ENCODE results near the gene ERLEC1. TPM values are rescaled to one million over a fixed set of nuclear protein-coding genes. Genes with fewer than 3 reads are reported as not detected.

ERLEC1 gene
- total and polyA plus RNA-seq, 7 donors: 23.8 to 49.6 (median 27.1) TPM

GRCh38 chr2:53777134-53777533, 9.7 kb upstream of the ERLEC1 start:
- WGBS, 3 donors: 61 to 77% (median 61%) methylated on average over 1 of the region's 1 CpG
- no peaks in the 10 kb centered on the region for H3K4me1 ChIP-seq
- ATAC-seq: no peak
- H3K27me3 ChIP-seq (ENCODE audit: insufficient read depth in 3 of 3, low read length in 2 of 3): no peaks in the 10 kb centered on the region
- H3K4me3 ChIP-seq: no peak overlapping the region
- H3K9me3 ChIP-seq: no peaks in the 10 kb centered on the region
- no peak for DNase-seq
- H3K36me3 ChIP-seq (ENCODE audit: insufficient read depth in 1 of 2, low read depth in 1 of 2): peaks cover 0 to 30% of the 10 kb centered on the region in 2 donors
- H3K27ac ChIP-seq: no peak overlapping the region
- TF ChIP-seq, protein P1, sequence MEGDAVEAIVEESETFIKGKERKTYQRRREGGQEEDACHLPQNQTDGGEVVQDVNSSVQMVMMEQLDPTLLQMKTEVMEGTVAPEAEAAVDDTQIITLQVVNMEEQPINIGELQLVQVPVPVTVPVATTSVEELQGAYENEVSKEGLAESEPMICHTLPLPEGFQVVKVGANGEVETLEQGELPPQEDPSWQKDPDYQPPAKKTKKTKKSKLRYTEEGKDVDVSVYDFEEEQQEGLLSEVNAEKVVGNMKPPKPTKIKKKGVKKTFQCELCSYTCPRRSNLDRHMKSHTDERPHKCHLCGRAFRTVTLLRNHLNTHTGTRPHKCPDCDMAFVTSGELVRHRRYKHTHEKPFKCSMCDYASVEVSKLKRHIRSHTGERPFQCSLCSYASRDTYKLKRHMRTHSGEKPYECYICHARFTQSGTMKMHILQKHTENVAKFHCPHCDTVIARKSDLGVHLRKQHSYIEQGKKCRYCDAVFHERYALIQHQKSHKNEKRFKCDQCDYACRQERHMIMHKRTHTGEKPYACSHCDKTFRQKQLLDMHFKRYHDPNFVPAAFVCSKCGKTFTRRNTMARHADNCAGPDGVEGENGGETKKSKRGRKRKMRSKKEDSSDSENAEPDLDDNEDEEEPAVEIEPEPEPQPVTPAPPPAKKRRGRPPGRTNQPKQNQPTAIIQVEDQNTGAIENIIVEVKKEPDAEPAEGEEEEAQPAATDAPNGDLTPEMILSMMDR (IDR thresholded peaks at IDR 0.05): no peak
- intact Hi-C loops (cut with DNase I): no loop called here

GRCh38 chr2:53778536-53779162, 8.2 kb upstream of the ERLEC1 start:
- no peaks in the 10 kb centered on the region for H3K9me3 ChIP-seq
- H3K4me1 ChIP-seq: no peaks in the 10 kb centered on the region
- intact Hi-C loops (cut with DNase I): no loop called here
- peaks cover 0 to 25% of the 10 kb centered on the region in 2 donors for H3K36me3 ChIP-seq (ENCODE audit: insufficient read depth in 1 of 2, low read depth in 1 of 2)
- DNase-seq: no peak
- no peak overlapping the region for H3K27ac ChIP-seq
- WGBS, 3 donors: 76 to 90% (median 90%) methylated on average over 5 of the region's 5 CpGs
- H3K4me3 ChIP-seq: no peak overlapping the region
- no peaks in the 10 kb centered on the region for H3K27me3 ChIP-seq (ENCODE audit: insufficient read depth in 3 of 3, low read length in 2 of 3)
- ATAC-seq: no peak
- TF ChIP-seq, protein P1 (IDR thresholded peaks at IDR 0.05): no peak

GRCh38 chr2:53780056-53780455, 6.8 kb upstream of the ERLEC1 start:
- TF ChIP-seq, protein P1 (IDR thresholded peaks at IDR 0.05): no peak
- WGBS, 3 donors: 92 to 96% (median 93%) methylated on average over 4 of the region's 4 CpGs
- Histone ChIP-seq H3K36me3 (ENCODE audit: insufficient read depth in 1 of 2, low read depth in 1 of 2) (peaks cover 0 to 12% of the 10 kb centered on the region in 2 donors), H3K27ac (no peak overlapping the region), H3K27me3 (ENCODE audit: insufficient read depth in 3 of 3, low read length in 2 of 3) (no peaks in the 10 kb centered on the region), H3K4me3 (no peak overlapping the region), H3K4me1 (peaks cover 4% of the 10 kb centered on the region), H3K9me3 (no peaks in the 10 kb centered on the region)
- DNase-seq (no peak), ATAC-seq (no peak)
- intact Hi-C loops (cut with DNase I): no loop called here

- DNase-seq (no peak), ATAC-seq (no peak)
- H3K27ac ChIP-seq: no peak overlapping the region
- no peak overlapping the region for H3K4me3 ChIP-seq
- intact Hi-C loops (cut with DNase I): no loop called here
- TF ChIP-seq, protein P1 (IDR thresholded peaks at IDR 0.05): no peak
- H3K9me3 ChIP-seq: no peaks in the 10 kb centered on the region
- peaks cover 0 to 12% of the 10 kb centered on the region in 2 donors for H3K36me3 ChIP-seq (ENCODE audit: insufficient read depth in 1 of 2, low read depth in 1 of 2)
- peaks cover 13% of the 10 kb centered on the region for H3K4me1 ChIP-seq
- 57 to 65% (median 64%) methylated on average over 8 of the region's 8 CpGs for WGBS, 3 donors
- no peaks in the 10 kb centered on the region for H3K27me3 ChIP-seq (ENCODE audit: insufficient read depth in 3 of 3, low read length in 2 of 3)
Observed at GRCh38 chr2:53782676-53783075, 4.2 kb upstream of the ERLEC1 start.

DNA sequence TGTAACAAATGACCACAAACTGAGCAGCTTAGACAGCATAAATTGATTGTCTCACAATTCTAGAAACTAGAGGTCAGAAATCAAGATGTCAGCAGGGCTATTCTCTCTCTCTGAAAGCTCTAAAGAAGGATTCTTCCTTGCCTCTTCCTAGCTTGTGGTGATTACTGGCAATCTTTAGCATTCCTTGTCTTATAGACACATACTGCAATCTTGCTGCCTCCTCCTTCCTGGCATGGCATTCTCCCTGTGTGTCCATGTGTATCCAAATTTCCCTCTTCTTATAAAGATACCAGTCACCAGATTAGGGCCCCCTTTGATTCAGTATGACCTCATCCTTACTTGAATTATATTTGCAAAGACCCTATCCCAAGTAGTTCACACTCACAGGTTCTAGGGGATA, 2.4 kb upstream of the ERLEC1 start:
- no peak overlapping the region for H3K27ac ChIP-seq
- H3K36me3 ChIP-seq (ENCODE audit: insufficient read depth in 1 of 2, low read depth in 1 of 2): peaks cover 0 to 12% of the 10 kb centered on the region in 2 donors
- intact Hi-C loops (cut with DNase I): no loop called here
- H3K9me3 ChIP-seq: no peaks in the 10 kb centered on the region
- peaks cover 28% of the 10 kb centered on the region for H3K4me1 ChIP-seq
- H3K27me3 ChIP-seq (ENCODE audit: insufficient read depth in 3 of 3, low read length in 2 of 3): no peaks in the 10 kb centered on the region
- no peak for ATAC-seq
- no peak for DNase-seq
- TF ChIP-seq, protein P1 (IDR thresholded peaks at IDR 0.05): no peak
- no peak overlapping the region for H3K4me3 ChIP-seq

All from psoas muscle (tissue), 8 donors.